ENCODE measurements around the gene CNNM2. TPM values are rescaled to one million over a fixed set of nuclear protein-coding genes. Genes with fewer than 3 reads are reported as not detected.
A peak's percentile ranks its signal among the peaks of the same experiment; 100 is the strongest.

Gene CNNM2
- total RNA-seq, 1 donor from 2014 or later = 7.5 TPM

DNA sequence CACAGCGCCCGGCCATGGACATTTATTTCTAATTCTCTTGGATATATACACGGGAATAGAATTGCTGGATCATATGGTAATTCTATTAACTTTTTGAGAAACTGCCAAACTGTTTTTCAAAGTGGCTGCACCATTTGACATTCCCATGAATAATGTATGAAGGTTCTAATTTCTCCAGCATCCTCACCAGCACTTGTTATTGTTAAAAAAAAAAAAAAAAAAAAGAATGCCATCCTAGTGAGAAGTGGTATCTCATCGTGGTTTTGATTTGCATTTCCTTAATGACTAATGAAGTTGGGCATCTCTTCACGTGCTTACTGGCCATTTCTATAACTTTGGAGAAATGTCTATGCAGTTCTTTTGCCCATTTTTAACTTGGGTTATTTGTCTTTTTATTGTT is 13.5 kb downstream of the CNNM2 start:
- no peak for DNase-seq (ENCODE audit: low spot score)
- Mint-ChIP-seq H3K27me3 (ENCODE audit: low read depth) (no peaks in the 10 kb centered on the region), H3K4me3 (ENCODE audit: low read depth) (no peak overlapping the region), H3K9me3 (no peaks in the 10 kb centered on the region), H3K36me3 (ENCODE audit: low read depth) (peaks cover 13% of the 10 kb centered on the region), H3K27ac (no peak overlapping the region), H3K4me1 (ENCODE audit: low read depth) (peaks cover 20% of the 10 kb centered on the region)
- intact Hi-C loops (cut with micrococcal nuclease) = no loop called here

DNA sequence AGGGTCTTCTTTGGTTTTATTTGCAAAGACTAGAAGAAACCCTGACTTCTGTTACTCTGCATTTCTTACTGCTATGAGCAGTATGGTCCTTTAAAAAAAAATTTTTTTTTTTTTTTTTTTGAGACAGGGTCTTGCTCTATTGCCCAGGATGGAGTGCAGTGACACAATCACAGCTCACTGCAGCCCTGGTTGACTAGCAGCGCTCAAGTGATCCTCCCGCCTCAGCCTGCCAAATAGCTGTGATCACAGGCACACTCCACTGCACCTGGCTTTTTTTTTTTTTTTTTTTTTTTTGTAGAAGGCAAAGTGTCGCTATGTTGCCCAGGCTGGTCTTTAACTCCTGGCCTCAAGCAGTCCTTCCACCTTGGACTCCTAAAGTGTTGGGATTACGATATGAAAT is 17.4 kb downstream of the CNNM2 start:
- Mint-ChIP-seq H3K9me3 (no peaks in the 10 kb centered on the region), H3K4me3 (ENCODE audit: low read depth) (no peak overlapping the region), H3K27ac (peak overlapping the region; percentile 87), H3K27me3 (ENCODE audit: low read depth) (no peaks in the 10 kb centered on the region), H3K36me3 (ENCODE audit: low read depth) (peaks cover 5% of the 10 kb centered on the region), H3K4me1 (ENCODE audit: low read depth) (peaks cover 16% of the 10 kb centered on the region)
- intact Hi-C loops (cut with micrococcal nuclease) = loop anchor here (5.0 kb wide), 1 partner anchor 62 kb away; no protein-coding TSS in a partner anchor
- DNase-seq (ENCODE audit: low spot score) = no peak

DNA sequence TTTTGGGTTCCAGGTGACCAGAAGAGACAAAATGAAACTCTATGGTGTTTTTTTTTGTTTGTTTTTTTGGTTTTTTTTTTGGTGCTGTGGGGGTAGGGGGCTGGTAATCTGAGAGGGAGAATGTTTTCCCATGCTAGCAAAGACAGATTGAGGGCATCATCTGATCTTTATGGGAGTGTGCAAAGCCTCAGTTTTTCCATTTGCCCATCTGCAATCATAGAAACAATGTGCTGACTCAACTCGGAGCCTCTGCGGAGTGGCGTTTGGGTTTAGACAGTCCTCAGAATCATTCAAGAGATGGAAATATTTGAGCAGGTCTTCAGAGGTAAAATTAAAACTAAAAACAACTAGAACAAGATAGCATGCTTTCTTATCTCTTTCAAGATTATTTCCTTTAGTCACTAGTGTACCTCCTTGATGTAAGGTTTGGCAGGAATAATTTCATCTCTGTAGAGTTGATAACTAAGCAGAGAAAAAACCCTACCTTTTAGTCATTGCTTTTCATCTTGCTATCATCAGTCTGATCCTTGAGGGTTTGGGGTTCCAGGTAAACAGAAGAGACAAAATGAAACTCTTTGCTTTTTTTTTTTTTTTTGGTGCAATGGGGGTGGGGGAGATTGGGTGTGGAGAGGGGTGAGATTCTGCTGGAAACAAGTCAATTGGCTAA is 18.0 kb downstream of the CNNM2 start:
- H3K4me3 Mint-ChIP-seq (ENCODE audit: low read depth) = no peak overlapping the region
- no peaks in the 10 kb centered on the region for H3K9me3 Mint-ChIP-seq
- DNase-seq (ENCODE audit: low spot score) = no peak
- H3K4me1 Mint-ChIP-seq (ENCODE audit: low read depth) = peaks cover 16% of the 10 kb centered on the region
- no peaks in the 10 kb centered on the region for H3K27me3 Mint-ChIP-seq (ENCODE audit: low read depth)
- H3K36me3 Mint-ChIP-seq (ENCODE audit: low read depth) = peaks cover under 1% of the 10 kb centered on the region
- intact Hi-C loops (cut with micrococcal nuclease) = loop anchor here (1.0 to 5.0 kb wide), 4 partner anchors 9 to 119 kb away; partner anchors contain the start of gene CNNM2
- peak overlapping the region; percentile 87 for H3K27ac Mint-ChIP-seq

DNA sequence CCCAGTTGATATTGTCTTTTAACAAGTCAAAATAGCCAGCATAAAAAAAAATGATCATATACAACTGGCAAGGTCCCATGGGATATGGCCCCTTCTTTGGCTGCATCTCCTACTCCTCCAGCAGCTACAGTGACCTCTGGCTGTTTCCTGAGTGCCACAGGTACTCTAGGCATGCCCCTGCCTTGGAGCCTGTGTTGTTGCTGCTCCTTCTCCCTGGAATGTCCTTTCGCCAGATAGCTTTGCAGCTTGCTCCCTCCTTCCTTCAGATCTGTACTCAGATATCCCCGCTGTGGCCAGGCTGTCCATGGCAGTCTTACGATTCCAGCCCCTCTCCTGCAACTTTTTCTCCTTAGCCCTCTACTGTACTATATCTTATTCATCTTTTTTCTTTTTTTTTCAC is 23.3 kb downstream of the CNNM2 start:
- no peak for DNase-seq (ENCODE audit: low spot score)
- intact Hi-C loops (cut with micrococcal nuclease) = no loop called here
- Mint-ChIP-seq H3K27ac (no peak overlapping the region), H3K36me3 (ENCODE audit: low read depth) (no peaks in the 10 kb centered on the region), H3K4me1 (ENCODE audit: low read depth) (peaks cover 8% of the 10 kb centered on the region), H3K9me3 (no peaks in the 10 kb centered on the region), H3K27me3 (ENCODE audit: low read depth) (no peaks in the 10 kb centered on the region), H3K4me3 (ENCODE audit: low read depth) (no peak overlapping the region)

DNA sequence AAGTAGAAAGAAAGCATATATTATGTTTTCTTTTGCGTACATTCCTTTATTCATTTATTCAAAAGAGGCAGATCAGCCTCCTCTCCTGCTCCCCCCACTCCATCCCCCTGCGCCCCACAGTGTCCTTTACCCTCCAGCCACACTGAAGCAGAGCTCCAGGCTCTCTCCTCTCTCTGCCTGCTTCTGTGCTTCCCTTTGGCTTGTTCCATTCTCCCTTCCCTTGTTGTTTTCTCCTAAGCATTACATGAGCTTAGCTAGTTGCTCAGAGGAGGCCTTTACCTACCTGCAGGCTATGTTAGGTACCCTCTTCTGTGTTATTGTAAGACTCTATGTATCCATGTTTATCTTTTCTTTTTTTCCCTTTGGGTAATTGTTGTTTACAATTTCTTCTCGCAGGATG is 27.4 kb downstream of the CNNM2 start:
- H3K27me3 Mint-ChIP-seq (ENCODE audit: low read depth) = no peaks in the 10 kb centered on the region
- intact Hi-C loops (cut with micrococcal nuclease) = no loop called here
- no peaks in the 10 kb centered on the region for H3K36me3 Mint-ChIP-seq (ENCODE audit: low read depth)
- no peak for DNase-seq (ENCODE audit: low spot score)
- H3K9me3 Mint-ChIP-seq = no peaks in the 10 kb centered on the region
- H3K4me1 Mint-ChIP-seq (ENCODE audit: low read depth) = no peaks in the 10 kb centered on the region
- no peak overlapping the region for H3K27ac Mint-ChIP-seq
- H3K4me3 Mint-ChIP-seq (ENCODE audit: low read depth) = no peak overlapping the region

DNA sequence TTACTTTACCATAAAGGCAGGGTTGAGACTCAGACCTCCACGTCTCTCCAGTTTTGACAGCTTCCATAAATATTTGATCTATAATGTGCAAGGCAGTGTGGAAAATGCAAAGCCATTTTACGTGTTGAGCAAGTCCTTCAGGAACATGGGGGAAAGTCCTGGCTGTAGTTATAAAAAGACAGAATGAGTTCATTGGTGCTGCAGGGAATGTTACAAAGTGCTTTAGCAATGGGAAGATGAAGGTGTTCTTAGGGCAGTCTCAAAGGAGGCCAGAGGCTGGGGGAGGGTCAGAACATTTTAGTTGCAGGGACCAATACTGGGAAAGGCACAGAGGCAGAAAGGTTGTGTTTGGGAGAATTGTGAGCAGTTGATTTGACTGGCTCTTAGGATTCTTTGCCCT is 27.9 kb downstream of the CNNM2 start:
- intact Hi-C loops (cut with micrococcal nuclease) = no loop called here
- H3K4me3 Mint-ChIP-seq (ENCODE audit: low read depth) = no peak overlapping the region
- DNase-seq (ENCODE audit: low spot score) = no peak
- no peaks in the 10 kb centered on the region for H3K36me3 Mint-ChIP-seq (ENCODE audit: low read depth)
- H3K4me1 Mint-ChIP-seq (ENCODE audit: low read depth) = no peaks in the 10 kb centered on the region
- H3K27ac Mint-ChIP-seq = no peak overlapping the region
- H3K9me3 Mint-ChIP-seq = no peaks in the 10 kb centered on the region
- H3K27me3 Mint-ChIP-seq (ENCODE audit: low read depth) = no peaks in the 10 kb centered on the region

DNA sequence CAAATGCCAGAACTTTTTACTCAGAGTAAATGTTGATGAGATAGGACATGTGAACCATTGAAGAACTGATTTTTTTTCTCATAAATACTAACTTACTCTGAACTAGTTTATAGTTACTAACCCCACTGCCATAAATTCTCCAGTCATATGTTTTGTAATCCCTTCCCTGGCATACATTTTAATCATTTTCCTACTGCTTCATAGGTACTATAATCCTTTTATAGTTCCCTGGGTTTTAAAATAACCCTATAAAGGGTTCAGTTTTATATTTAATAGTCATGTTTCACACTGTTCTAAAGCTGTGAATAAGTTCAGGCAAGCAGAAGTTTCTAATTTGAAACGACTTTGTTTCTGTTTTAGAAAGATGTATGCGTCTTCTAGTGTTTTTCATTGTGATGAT is 28.9 kb downstream of the CNNM2 start:
- intact Hi-C loops (cut with micrococcal nuclease) = no loop called here
- Mint-ChIP-seq H3K36me3 (ENCODE audit: low read depth) (no peaks in the 10 kb centered on the region), H3K4me3 (ENCODE audit: low read depth) (no peak overlapping the region), H3K27me3 (ENCODE audit: low read depth) (no peaks in the 10 kb centered on the region), H3K4me1 (ENCODE audit: low read depth) (no peaks in the 10 kb centered on the region), H3K9me3 (no peaks in the 10 kb centered on the region), H3K27ac (no peak overlapping the region)
- DNase-seq (ENCODE audit: low spot score) = no peak

DNA sequence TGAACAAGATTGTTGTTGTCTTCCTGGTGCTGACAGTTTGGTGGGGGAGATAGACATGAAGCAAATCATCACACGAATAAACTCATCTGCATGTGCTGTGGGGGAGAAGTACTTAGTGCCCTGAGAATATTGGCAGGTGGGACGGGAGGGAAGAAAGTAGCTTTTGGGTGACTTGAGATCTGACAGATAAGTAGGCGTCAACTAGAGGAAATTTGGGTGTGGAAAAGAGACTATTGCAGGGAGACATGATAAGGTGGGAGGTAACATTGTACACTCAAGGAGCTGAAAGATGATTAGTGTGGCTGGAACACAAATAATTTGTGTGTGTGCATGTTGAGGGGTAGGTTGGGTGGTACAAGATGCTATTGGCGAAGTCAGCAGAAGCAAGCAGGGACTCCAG is 30.1 kb downstream of the CNNM2 start:
- no peak overlapping the region for H3K27ac Mint-ChIP-seq
- H3K36me3 Mint-ChIP-seq (ENCODE audit: low read depth) = no peaks in the 10 kb centered on the region
- no peak for DNase-seq (ENCODE audit: low spot score)
- no peaks in the 10 kb centered on the region for H3K9me3 Mint-ChIP-seq
- no peaks in the 10 kb centered on the region for H3K4me1 Mint-ChIP-seq (ENCODE audit: low read depth)
- H3K27me3 Mint-ChIP-seq (ENCODE audit: low read depth) = no peaks in the 10 kb centered on the region
- H3K4me3 Mint-ChIP-seq (ENCODE audit: low read depth) = no peak overlapping the region
- intact Hi-C loops (cut with micrococcal nuclease) = no loop called here

DNA sequence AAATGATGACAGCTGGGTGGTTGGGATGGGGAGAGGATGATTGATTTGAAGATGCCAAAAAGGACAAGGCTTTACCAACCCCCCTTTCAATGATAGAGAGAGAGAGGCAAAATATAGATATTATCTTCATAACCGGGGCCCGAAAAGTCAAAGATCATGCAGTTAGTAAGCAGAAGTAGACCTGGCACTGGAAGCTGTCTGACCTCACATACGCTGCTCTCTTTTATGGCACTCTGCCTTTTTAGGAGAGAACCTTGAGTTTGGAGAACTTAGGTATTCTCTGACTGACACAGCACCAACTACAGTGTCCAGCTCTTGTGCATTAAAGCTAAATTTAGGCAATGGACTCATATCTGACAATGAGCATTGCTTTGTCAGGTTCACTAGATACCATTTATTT is 30.7 kb downstream of the CNNM2 start:
- intact Hi-C loops (cut with micrococcal nuclease) = no loop called here
- H3K27ac Mint-ChIP-seq = no peak overlapping the region
- no peaks in the 10 kb centered on the region for H3K27me3 Mint-ChIP-seq (ENCODE audit: low read depth)
- no peaks in the 10 kb centered on the region for H3K4me1 Mint-ChIP-seq (ENCODE audit: low read depth)
- no peak overlapping the region for H3K4me3 Mint-ChIP-seq (ENCODE audit: low read depth)
- H3K36me3 Mint-ChIP-seq (ENCODE audit: low read depth) = no peaks in the 10 kb centered on the region
- DNase-seq (ENCODE audit: low spot score) = no peak
- no peaks in the 10 kb centered on the region for H3K9me3 Mint-ChIP-seq

DNA sequence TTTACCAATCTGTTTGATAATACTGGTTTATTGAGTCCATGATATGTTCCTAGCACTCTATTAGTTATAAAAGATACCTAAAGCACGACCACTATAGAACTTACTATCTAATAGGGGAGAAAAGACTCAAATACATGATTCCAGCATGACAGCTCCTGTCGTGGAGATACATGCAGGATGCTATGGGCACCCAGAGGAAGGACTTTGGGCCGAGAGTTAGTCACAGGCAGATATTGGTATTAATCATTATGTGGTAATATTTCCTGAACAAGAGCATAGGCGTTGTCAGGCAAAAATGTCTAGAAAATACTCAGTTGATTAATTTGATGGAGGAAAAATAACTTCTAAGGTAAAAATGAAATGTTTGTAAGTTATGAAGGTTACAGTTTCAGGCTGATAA is 31.8 kb downstream of the CNNM2 start:
- H3K4me3 Mint-ChIP-seq (ENCODE audit: low read depth) = no peak overlapping the region
- no peaks in the 10 kb centered on the region for H3K36me3 Mint-ChIP-seq (ENCODE audit: low read depth)
- no peak for DNase-seq (ENCODE audit: low spot score)
- no peaks in the 10 kb centered on the region for H3K27me3 Mint-ChIP-seq (ENCODE audit: low read depth)
- intact Hi-C loops (cut with micrococcal nuclease) = no loop called here
- no peak overlapping the region for H3K27ac Mint-ChIP-seq
- no peaks in the 10 kb centered on the region for H3K9me3 Mint-ChIP-seq
- H3K4me1 Mint-ChIP-seq (ENCODE audit: low read depth) = no peaks in the 10 kb centered on the region

DNA sequence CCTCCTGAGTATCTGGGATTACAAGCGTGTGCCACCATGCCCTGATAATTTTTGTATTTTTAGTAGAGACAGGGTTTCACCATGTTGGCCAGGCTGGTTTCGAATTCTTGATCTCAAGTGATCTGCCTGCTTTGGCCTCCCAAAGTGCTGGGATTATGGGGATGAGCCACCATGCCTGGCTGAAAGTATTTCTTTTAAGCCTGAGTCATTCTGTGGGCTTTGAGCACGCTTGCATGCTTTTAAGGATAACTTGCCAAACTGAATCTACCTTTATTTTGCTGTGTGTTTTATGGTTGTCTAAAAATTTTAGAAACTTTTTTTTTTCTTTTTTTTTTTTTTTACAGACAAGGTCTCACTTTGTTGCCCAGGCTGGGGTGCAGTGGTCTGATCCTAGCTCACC is 33.2 kb downstream of the CNNM2 start:
- no peak for DNase-seq (ENCODE audit: low spot score)
- Mint-ChIP-seq H3K27ac (no peak overlapping the region), H3K4me3 (ENCODE audit: low read depth) (no peak overlapping the region), H3K9me3 (no peaks in the 10 kb centered on the region), H3K4me1 (ENCODE audit: low read depth) (no peaks in the 10 kb centered on the region), H3K27me3 (ENCODE audit: low read depth) (no peaks in the 10 kb centered on the region), H3K36me3 (ENCODE audit: low read depth) (no peaks in the 10 kb centered on the region)
- intact Hi-C loops (cut with micrococcal nuclease) = no loop called here

DNA sequence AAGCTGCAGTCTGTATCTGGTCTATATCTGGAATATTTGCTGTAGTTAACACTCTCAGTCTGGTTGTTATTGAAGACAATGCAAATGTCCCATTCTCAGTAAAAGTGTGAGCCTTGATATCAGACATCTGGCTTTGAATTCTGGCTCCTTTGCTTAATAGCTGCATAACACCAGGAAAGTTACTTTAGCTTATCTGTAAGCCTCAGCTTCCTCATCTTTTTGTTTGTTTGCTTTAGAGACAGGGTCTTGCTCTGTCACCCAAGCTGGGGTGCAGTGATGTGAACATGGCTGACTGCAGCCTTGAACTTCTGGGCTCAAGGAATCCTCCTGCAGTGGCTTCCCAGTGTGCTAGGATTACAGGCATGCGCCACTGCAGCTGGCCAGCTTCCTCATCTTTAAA is 41.3 kb downstream of the CNNM2 start:
- Mint-ChIP-seq H3K4me1 (ENCODE audit: low read depth) (no peaks in the 10 kb centered on the region), H3K4me3 (ENCODE audit: low read depth) (no peak overlapping the region), H3K9me3 (no peaks in the 10 kb centered on the region), H3K27ac (no peak overlapping the region), H3K27me3 (ENCODE audit: low read depth) (no peaks in the 10 kb centered on the region), H3K36me3 (ENCODE audit: low read depth) (no peaks in the 10 kb centered on the region)
- no peak for DNase-seq (ENCODE audit: low spot score)
- intact Hi-C loops (cut with micrococcal nuclease) = no loop called here

DNA sequence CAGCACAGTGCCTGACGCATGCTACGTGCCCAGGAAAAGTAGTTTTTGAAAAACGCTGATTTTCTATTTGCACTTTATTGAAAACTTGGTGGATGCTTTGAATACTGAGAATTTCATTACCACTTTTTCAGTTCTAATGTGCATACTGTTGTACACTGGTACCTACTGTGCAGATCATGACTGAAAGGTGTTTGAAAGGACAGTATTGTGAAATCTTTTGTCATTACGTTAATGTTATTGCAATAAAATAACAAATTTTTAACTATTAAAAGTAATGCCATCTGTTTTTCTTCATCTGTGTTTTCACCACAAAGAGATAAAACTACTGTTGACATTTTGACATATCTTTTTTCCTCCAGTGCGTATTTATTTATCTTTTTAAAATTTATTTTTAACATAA is 42.1 kb downstream of the CNNM2 start:
- Mint-ChIP-seq H3K4me3 (ENCODE audit: low read depth) (no peak overlapping the region), H3K9me3 (no peaks in the 10 kb centered on the region), H3K27me3 (ENCODE audit: low read depth) (no peaks in the 10 kb centered on the region), H3K27ac (no peak overlapping the region), H3K4me1 (ENCODE audit: low read depth) (no peaks in the 10 kb centered on the region), H3K36me3 (ENCODE audit: low read depth) (no peaks in the 10 kb centered on the region)
- no peak for DNase-seq (ENCODE audit: low spot score)
- intact Hi-C loops (cut with micrococcal nuclease) = no loop called here

DNA sequence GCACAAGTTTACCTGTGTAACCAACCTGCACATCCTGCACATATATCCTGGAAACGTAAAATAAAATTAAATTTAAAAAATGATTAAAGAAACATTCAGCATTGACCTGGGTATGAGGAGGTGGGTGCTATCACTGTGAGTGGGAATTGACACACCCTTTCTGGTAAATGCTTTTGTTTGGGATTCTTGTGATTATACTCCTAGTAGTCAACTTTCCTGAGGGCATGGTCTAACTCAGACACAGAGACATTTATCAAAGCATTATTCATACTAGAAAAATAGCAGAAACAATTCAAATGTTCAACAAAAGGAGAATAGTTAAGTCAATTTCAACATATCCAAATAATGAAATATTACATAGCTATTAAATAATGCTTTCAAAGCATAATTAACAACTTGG is 44.2 kb downstream of the CNNM2 start:
- no peak for DNase-seq (ENCODE audit: low spot score)
- Mint-ChIP-seq H3K36me3 (ENCODE audit: low read depth) (no peaks in the 10 kb centered on the region), H3K9me3 (no peaks in the 10 kb centered on the region), H3K4me3 (ENCODE audit: low read depth) (no peak overlapping the region), H3K27me3 (ENCODE audit: low read depth) (no peaks in the 10 kb centered on the region), H3K27ac (no peak overlapping the region), H3K4me1 (ENCODE audit: low read depth) (no peaks in the 10 kb centered on the region)
- intact Hi-C loops (cut with micrococcal nuclease) = no loop called here
